Tibial nerve (tissue), 4 donors: ENCODE measurements around the gene MFSD2B. TPM values are rescaled to one million over a fixed set of nuclear protein-coding genes. Genes with fewer than 3 reads are reported as not detected.
A peak's percentile ranks its signal among the peaks of the same experiment; 100 is the strongest.
"Not testable (repeated sequence)": the region's sequence is repeated elsewhere in the genome, so short reads cannot be mapped to it uniquely, and the experiment has no call there.

Source experiments
- DNase-seq, 2 donors: peaks; one replicate each; pipeline ENCODE4 v3.0.0-alpha.2; 2019; ENCODE audit warnings: low spot score in 2 of 2
- H3K27ac ChIP-seq, 4 donors: fragments of 200-600 bp; sonication (generic) in 3 of 4; one replicate each; pipeline ENCODE4 v1.5.1; 2017 to 2019; ENCODE audit warnings: mild to moderate bottlenecking in 1 of 4
- H3K27me3 ChIP-seq, 2 donors: fragments of 200-600 bp; sonication (generic) in 1 of 2; one replicate each; pipeline versions ENCODE4 v1.5.1 to v1.6.0; 2017 to 2019
- H3K36me3 ChIP-seq, 3 donors: fragments of 200-600 bp; sonication (generic); one replicate each; pipeline ENCODE4 v1.5.1; 2018 to 2019
- H3K4me1 ChIP-seq, 4 donors: fragments of 200-600 bp; sonication (generic) in 3 of 4; one replicate each; pipeline ENCODE4 v1.5.1; 2017 to 2019
- H3K4me3 ChIP-seq, 4 donors: fragments of 200-600 bp; sonication (generic) in 3 of 4; one replicate each; pipeline ENCODE4 v1.5.1; 2017 to 2019; ENCODE audit warnings: mild to moderate bottlenecking in 1 of 4, moderate library complexity in 1 of 4
- H3K9me3 ChIP-seq, 4 donors: fragments of 200-600 bp; sonication (generic) in 3 of 4; one replicate each; pipeline ENCODE4 v1.5.1; 2017 to 2019
- EP300 ChIP-seq, 2 donors: sonication (generic); formaldehyde crosslinking; IDR thresholded peaks; one replicate each; pipeline ENCODE4 v1.6.1; 2017; ENCODE audit warnings: antibody characterized with exemption in 2 of 2, mild to moderate bottlenecking in 1 of 2
- POLR2A ChIP-seq, 2 donors: fragments of 450-650 bp; IDR thresholded peaks; one replicate each; pipeline ENCODE4 v1.6.1; 2017; ENCODE audit warnings: antibody characterized with exemption in 2 of 2, mild to moderate bottlenecking in 2 of 2, moderate library complexity in 2 of 2
- WGBS, 2 donors: methylation state at CpG; one replicate each; pipeline ENCODE4 v1.1.5; 2018; 5-methylcytosine and 5-hydroxymethylcytosine counted together
- total RNA-seq, 4 donors: library from RNA; depleted of rRNA; stranded (reverse); fragments of >200 nt; gene quantifications; one replicate each; pipeline ENCODE4 v1.1.0, GENCODE V29; 2016
- TF ChIP-seq, protein P1 (sequence below), 5 experiments: fragments of 200-600 bp in 3 of 5; fragments of 450-650 bp in 2 of 5; sonication (generic) in 3 of 5; IDR thresholded peaks; one replicate each; pipeline ENCODE4 v1.5.1; 2016 to 2019; ENCODE audit warnings: antibody characterized with exemption in 5 of 5, mild to moderate bottlenecking in 3 of 5, moderate library complexity in 2 of 5

MFSD2B gene
- total RNA-seq, 4 donors from 2014 or later = 0.98 to 1.0 TPM; not detected in 2

GRCh38 chr2:24009367-24009679 lies 562 bp upstream of the MFSD2B start:
- Histone ChIP-seq H3K27me3 (peaks cover 0 to 29% of the 10 kb centered on the region in 2 donors), H3K27ac (no peak overlapping the region), H3K4me1 (peaks cover 0 to 17% (median 10%) of the 10 kb centered on the region in 4 donors), H3K9me3 (no peaks in the 10 kb centered on the region), H3K36me3 (no peaks in the 10 kb centered on the region), H3K4me3 (peak overlapping the region in 1 of 4 donors; percentile 54)
- 73 to 77% methylated on average over 9 of the region's 9 CpGs for WGBS, 2 donors
- DNase-seq = no peak
- TF ChIP-seq POLR2A (IDR thresholded peaks at IDR 0.05) = no peak
- no peak for TF ChIP-seq EP300 (IDR thresholded peaks at IDR 0.05)
- TF ChIP-seq, protein P1, sequence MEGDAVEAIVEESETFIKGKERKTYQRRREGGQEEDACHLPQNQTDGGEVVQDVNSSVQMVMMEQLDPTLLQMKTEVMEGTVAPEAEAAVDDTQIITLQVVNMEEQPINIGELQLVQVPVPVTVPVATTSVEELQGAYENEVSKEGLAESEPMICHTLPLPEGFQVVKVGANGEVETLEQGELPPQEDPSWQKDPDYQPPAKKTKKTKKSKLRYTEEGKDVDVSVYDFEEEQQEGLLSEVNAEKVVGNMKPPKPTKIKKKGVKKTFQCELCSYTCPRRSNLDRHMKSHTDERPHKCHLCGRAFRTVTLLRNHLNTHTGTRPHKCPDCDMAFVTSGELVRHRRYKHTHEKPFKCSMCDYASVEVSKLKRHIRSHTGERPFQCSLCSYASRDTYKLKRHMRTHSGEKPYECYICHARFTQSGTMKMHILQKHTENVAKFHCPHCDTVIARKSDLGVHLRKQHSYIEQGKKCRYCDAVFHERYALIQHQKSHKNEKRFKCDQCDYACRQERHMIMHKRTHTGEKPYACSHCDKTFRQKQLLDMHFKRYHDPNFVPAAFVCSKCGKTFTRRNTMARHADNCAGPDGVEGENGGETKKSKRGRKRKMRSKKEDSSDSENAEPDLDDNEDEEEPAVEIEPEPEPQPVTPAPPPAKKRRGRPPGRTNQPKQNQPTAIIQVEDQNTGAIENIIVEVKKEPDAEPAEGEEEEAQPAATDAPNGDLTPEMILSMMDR (IDR thresholded peaks at IDR 0.05) = no peak

- peaks cover 0 to 17% (median 10%) of the 10 kb centered on the region in 4 donors for H3K4me1 ChIP-seq
- H3K9me3 ChIP-seq = no peaks in the 10 kb centered on the region
- no peak for DNase-seq
- no peaks in the 10 kb centered on the region for H3K36me3 ChIP-seq
- H3K27ac ChIP-seq = no peak overlapping the region
- TF ChIP-seq EP300 (IDR thresholded peaks at IDR 0.05) = no peak
- TF ChIP-seq, protein P1 (IDR thresholded peaks at IDR 0.05) = no peak
- no peak for TF ChIP-seq POLR2A (IDR thresholded peaks at IDR 0.05)
- peaks cover 0 to 29% of the 10 kb centered on the region in 2 donors for H3K27me3 ChIP-seq
- 56 to 58% methylated on average over 26 to 36 of the region's 37 CpGs for WGBS, 2 donors
- H3K4me3 ChIP-seq = peak overlapping the region in 2 of 4 donors; percentile 45 to 54
Measured at GRCh38 chr2:24010477-24011249, 778 bp downstream of the MFSD2B start.

DNA sequence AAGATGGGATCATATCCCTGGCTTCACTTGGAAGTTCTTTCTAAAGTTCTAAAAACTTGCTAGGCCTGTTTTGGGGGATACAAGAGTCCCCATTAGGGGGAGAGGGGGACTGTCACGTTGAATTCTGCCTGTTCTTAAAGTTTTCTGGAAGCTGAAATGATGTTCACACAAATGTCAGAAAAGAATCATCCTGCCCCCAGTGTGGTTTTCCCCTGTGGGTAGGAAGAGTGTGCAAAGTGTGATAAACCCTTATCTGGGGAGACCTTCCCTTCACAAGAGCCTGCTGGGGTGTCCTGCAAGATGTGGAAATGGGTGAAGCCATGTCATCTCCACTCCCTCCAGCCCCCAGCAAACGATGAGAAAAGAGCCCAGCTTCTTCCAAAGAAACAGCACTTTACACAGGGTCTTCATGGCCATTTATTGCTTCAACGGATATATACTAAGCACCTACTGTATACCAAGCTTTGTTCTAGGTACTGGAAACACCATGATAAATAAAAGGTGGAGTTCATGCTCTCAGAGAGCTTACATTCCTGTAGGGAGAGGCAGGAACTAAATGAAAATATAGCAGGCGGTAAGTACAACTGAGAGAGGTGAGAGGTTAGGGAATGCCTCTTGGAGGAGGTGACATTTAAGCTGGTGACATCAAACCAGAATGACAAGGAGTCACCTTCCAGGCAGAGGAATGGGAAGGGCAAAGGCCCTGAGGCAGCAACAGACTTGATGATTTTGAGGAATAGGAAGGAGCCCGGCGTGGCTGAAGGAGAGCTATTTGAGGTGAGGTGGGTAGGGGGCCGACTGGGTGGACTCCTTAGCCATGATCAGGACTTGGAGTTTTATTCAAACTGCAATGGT lies 1.6 kb downstream of the MFSD2B start:
- Histone ChIP-seq H3K27ac (no peak overlapping the region), H3K9me3 (no peaks in the 10 kb centered on the region), H3K4me1 (peaks cover 0 to 17% (median 10%) of the 10 kb centered on the region in 4 donors), H3K4me3 (no peak overlapping the region), H3K36me3 (no peaks in the 10 kb centered on the region), H3K27me3 (peaks cover 0 to 29% of the 10 kb centered on the region in 2 donors)
- DNase-seq = no peak
- WGBS, 2 donors = 68 to 86% methylated on average over 7 of the region's 7 CpGs
- TF ChIP-seq EP300 (IDR thresholded peaks at IDR 0.05) = no peak
- no peak for TF ChIP-seq POLR2A (IDR thresholded peaks at IDR 0.05)
- TF ChIP-seq, protein P1 (IDR thresholded peaks at IDR 0.05) = no peak

- Histone ChIP-seq H3K27ac (no peak overlapping the region), H3K4me3 (no peak overlapping the region), H3K27me3 (peaks cover 0 to 29% of the 10 kb centered on the region in 2 donors), H3K36me3 (no peaks in the 10 kb centered on the region), H3K4me1 (peaks cover 0 to 17% (median 10%) of the 10 kb centered on the region in 4 donors), H3K9me3 (no peaks in the 10 kb centered on the region)
- TF ChIP-seq EP300 (IDR thresholded peaks at IDR 0.05) = no peak
- 75 to 77% methylated on average over 9 of the region's 9 CpGs for WGBS, 2 donors
- DNase-seq = no peak
Measured at GRCh38 chr2:24012521-24013188, 2.8 kb downstream of the MFSD2B start.

- not testable (repeated sequence) for DNase-seq, H3K4me3 ChIP-seq, H3K4me1 ChIP-seq, H3K36me3 ChIP-seq, H3K27ac ChIP-seq, H3K9me3 ChIP-seq
- WGBS, 2 donors = 84 to 96% methylated on average over 6 of the region's 6 CpGs
- H3K27me3 ChIP-seq = peaks cover 0 to 19% of the 10 kb centered on the region in 2 donors
Measured at GRCh38 chr2:24014902-24015301, 5.0 kb downstream of the MFSD2B start.
